Measurements from ENCODE around the gene OR2B6.

- no peak for TF ChIP-seq CTCF (conservative IDR thresholded peaks at IDR 0.05)
- TF ChIP-seq ZFX (IDR thresholded peaks at IDR 0.05): no peak
These were observed 21.7 kb downstream of the OR2B6 start for GRCh38 chr6:27978705-27979104.

Measured in C4-2B (cell line).